Measurements from ENCODE around the gene TSPAN9.

DNA sequence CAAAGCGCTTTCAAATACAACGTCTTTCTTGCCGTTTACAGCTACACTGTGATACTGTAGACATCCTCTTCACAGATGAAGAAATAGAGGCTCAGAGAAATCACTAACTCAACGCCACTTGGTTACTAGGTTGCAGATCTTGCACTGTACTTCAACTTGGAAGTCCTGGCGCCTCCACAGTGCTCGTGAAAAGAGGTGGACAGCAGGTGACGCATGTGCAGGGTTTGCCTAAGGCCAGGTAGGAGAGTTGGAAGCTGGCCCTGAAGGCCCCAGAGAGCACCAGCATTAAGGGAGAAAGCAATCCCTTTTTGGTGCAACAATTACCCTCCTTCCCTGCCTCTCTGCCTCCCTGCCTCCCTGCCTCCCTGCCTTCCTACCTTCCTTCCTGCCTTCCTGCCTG, 22.8 kb upstream of the TSPAN9 start:
- TF ChIP-seq, protein P1, sequence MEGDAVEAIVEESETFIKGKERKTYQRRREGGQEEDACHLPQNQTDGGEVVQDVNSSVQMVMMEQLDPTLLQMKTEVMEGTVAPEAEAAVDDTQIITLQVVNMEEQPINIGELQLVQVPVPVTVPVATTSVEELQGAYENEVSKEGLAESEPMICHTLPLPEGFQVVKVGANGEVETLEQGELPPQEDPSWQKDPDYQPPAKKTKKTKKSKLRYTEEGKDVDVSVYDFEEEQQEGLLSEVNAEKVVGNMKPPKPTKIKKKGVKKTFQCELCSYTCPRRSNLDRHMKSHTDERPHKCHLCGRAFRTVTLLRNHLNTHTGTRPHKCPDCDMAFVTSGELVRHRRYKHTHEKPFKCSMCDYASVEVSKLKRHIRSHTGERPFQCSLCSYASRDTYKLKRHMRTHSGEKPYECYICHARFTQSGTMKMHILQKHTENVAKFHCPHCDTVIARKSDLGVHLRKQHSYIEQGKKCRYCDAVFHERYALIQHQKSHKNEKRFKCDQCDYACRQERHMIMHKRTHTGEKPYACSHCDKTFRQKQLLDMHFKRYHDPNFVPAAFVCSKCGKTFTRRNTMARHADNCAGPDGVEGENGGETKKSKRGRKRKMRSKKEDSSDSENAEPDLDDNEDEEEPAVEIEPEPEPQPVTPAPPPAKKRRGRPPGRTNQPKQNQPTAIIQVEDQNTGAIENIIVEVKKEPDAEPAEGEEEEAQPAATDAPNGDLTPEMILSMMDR (IDR thresholded peaks at IDR 0.05): no peak
- TF ChIP-seq POLR2A (IDR thresholded peaks at IDR 0.05): no peak
- TF ChIP-seq POLR2AphosphoS5 (IDR thresholded peaks at IDR 0.05): no peak
